Measurements from ENCODE around the gene NPC1L1. TPM values are rescaled to one million over a fixed set of nuclear protein-coding genes. Genes with fewer than 3 reads are reported as not detected.

The NPC1L1 gene
- total RNA-seq, 1 experiment from 2014 or later: 0.15 TPM

- no peak for TF ChIP-seq NFYB (CRISPR knock-in tag; conservative IDR thresholded peaks at IDR 0.05; ENCODE audit: low read depth)
- no peak for TF ChIP-seq ZNF317 (CRISPR knock-in tag; IDR thresholded peaks at IDR 0.05; ENCODE audit: borderline replicate concordance, low read depth)
- no peak for TF ChIP-seq ZNF281 (CRISPR knock-in tag; IDR thresholded peaks at IDR 0.05)
- no peak for TF ChIP-seq CBFB (CRISPR knock-in tag; IDR thresholded peaks at IDR 0.05; ENCODE audit: low read depth)
Observed at GRCh38 chr7:44566680-44567079, 25.6 kb upstream of the NPC1L1 start (continued).

- no peak overlapping the region for H3K4me3 Mint-ChIP-seq
- POLR2A ChIA-PET: interaction anchor here (0.9 to 1.0 kb wide), 2 partner anchors 8 to 351 kb away, joined by 3 to 4 read pairs; partner anchors contain the start of gene DDX56
- no peaks in the 10 kb centered on the region for H3K9me3 Mint-ChIP-seq
- peaks cover 56% of the 10 kb centered on the region for H3K36me3 Mint-ChIP-seq
- CTCF ChIA-PET: interaction anchor here (0.6 to 2.8 kb wide), 39 partner anchors 8 to 523 kb away, joined by 3 to 33 read pairs (median 4); partner anchors contain the start of genes DDX56, NACAD, OGDH and TMED4
- ATAC-seq (peak; percentile 49), DNase-seq (ENCODE audit: low spot score) (no peak)
- no peaks in the 10 kb centered on the region for H3K4me1 Mint-ChIP-seq
- H3K27ac Mint-ChIP-seq: peak overlapping the region; percentile 55; the same call in 1 of the 2 replicates
- H3K27me3 Mint-ChIP-seq (ENCODE audit: low read depth): no peaks in the 10 kb centered on the region
- TF ChIP-seq PRDM15 (CRISPR knock-in tag; IDR thresholded peaks at IDR 0.05) (no peak), ZNF138 (CRISPR knock-in tag; conservative IDR thresholded peaks at IDR 0.05) (no peak), CDX4 (CRISPR knock-in tag; IDR thresholded peaks at IDR 0.05; ENCODE audit: borderline replicate concordance) (no peak), ATF6 (CRISPR knock-in tag; IDR thresholded peaks at IDR 0.05) (no peak), SMAD3 (CRISPR knock-in tag; IDR thresholded peaks at IDR 0.05; ENCODE audit: borderline replicate concordance) (no peak), ZNF121 (CRISPR knock-in tag; IDR thresholded peaks at IDR 0.05) (no peak), USF2 (CRISPR knock-in tag; IDR thresholded peaks at IDR 0.05) (no peak), FOXK1 (CRISPR knock-in tag; IDR thresholded peaks at IDR 0.05) (no peak), PRRX2 (CRISPR knock-in tag; IDR thresholded peaks at IDR 0.05) (no peak), OVOL2 (CRISPR knock-in tag; IDR thresholded peaks at IDR 0.05; ENCODE audit: borderline replicate concordance) (no peak), NR1H2 (CRISPR knock-in tag; IDR thresholded peaks at IDR 0.05) (no peak), ESRRA (CRISPR knock-in tag; IDR thresholded peaks at IDR 0.05; ENCODE audit: borderline replicate concordance) (no peak), AFF4 (CRISPR knock-in tag; IDR thresholded peaks at IDR 0.05; ENCODE audit: borderline replicate concordance) (no peak)
Observed at GRCh38 chr7:44565795-44566559, 24.8 kb upstream of the NPC1L1 start.
